IMR-90 (cell line): ENCODE data around the gene GZMA. TPM values are rescaled to one million over a fixed set of nuclear protein-coding genes. Genes with fewer than 3 reads are reported as not detected.

Source experiments
- ATAC-seq: fragments of 200-7000 bp; cut with Tn5 transposase; 2 replicates; pipeline ENCODE4 v1.9.1; 2020; ENCODE audit warnings: low read depth, mild to moderate bottlenecking, moderate library complexity
- BruUV-seq: library from RNA; stranded (reverse); fragments of 400-500 nt; replicated peaks from 2 replicates; lab custom pipeline; 2021; lab: Mats Ljungman, UMichigan
- CTCF ChIA-PET: fragments of 300-600 bp; formaldehyde crosslinking; extraction: SDS; loops from one replicate; lab custom pipeline; 2021; ENCODE audit warnings: antibody characterized with exemption; lab: Yijun Ruan, JAX
- POLR2A ChIA-PET: fragments of 300-600 bp; sonication (Branson Sonifier 250); formaldehyde crosslinking; loops from one replicate; lab custom pipeline; 2022; ENCODE audit warnings: antibody characterized with exemption; ENCODE audit not compliant: unreplicated experiment; lab: Charles Lee
- DNase-seq: peaks from one replicate; pipeline ENCODE4 v3.0.0; 2013
- H2AFZ ChIP-seq: replicated peaks from 2 replicates; pipeline ENCODE3; 2013; ENCODE audit warnings: low read length, mild to moderate bottlenecking; ENCODE audit not compliant: poor library complexity
- H2AK5ac ChIP-seq: 2 replicates; pipeline ENCODE4 v1.6.1; 2013; ENCODE audit warnings: low read depth, low read length, inconsistent platforms
- H2AK9ac ChIP-seq: replicated peaks from 2 replicates; pipeline ENCODE3; 2013; ENCODE audit warnings: mild to moderate bottlenecking, low read depth, low read length, moderate library complexity; ENCODE audit not compliant: poor library complexity
- H2BK120ac ChIP-seq: 2 replicates; pipeline ENCODE4 v1.6.1; 2013; ENCODE audit warnings: low read depth, low read length, inconsistent platforms
- H2BK15ac ChIP-seq: 3 replicates; pipeline ENCODE4 v1.6.1; 2013; ENCODE audit warnings: low read depth, low read length, inconsistent platforms
- H2BK20ac ChIP-seq: 2 replicates; pipeline ENCODE4 v1.6.1; 2013; ENCODE audit warnings: low read depth, mild to moderate bottlenecking, inconsistent platforms, low read length, moderate library complexity
- H2BK5ac ChIP-seq: 2 replicates; pipeline ENCODE4 v1.6.1; 2013; ENCODE audit warnings: mild to moderate bottlenecking, low read depth, low read length, inconsistent platforms; ENCODE audit not compliant: poor library complexity, severe bottlenecking
- H3K14ac ChIP-seq: replicated peaks from 2 replicates; pipeline ENCODE4 v1.6.1; 2013; ENCODE audit warnings: low read depth, low read length, inconsistent platforms
- H3K18ac ChIP-seq: 2 replicates; pipeline ENCODE4 v1.6.1; 2013; ENCODE audit warnings: low read depth, low read length, control low read depth
- H3K23ac ChIP-seq: 2 replicates; pipeline ENCODE4 v1.6.1; 2013; ENCODE audit warnings: low read depth, low read length, inconsistent platforms
- H3K27ac ChIP-seq: 2 replicates; pipeline ENCODE4 v1.5.1; 2013; ENCODE audit warnings: mild to moderate bottlenecking, control low read depth, low read length; ENCODE audit not compliant: insufficient read depth
- H3K27me3 ChIP-seq: 2 replicates; pipeline ENCODE4 v1.6.1; 2013; ENCODE audit warnings: low read length; ENCODE audit not compliant: control insufficient read depth, insufficient read depth
- H3K36me3 ChIP-seq: 2 replicates; pipeline ENCODE4 v1.6.1; 2013; ENCODE audit warnings: low read length, mixed read lengths; ENCODE audit not compliant: control insufficient read depth, insufficient read depth
- H3K4ac ChIP-seq: 2 replicates; pipeline ENCODE4 v1.6.1; 2013; ENCODE audit warnings: low read depth, low read length, inconsistent platforms
- H3K4me1 ChIP-seq: 2 replicates; pipeline ENCODE4 v1.6.1; 2013; ENCODE audit warnings: low read length, mixed read lengths; ENCODE audit not compliant: control insufficient read depth, insufficient read depth
- H3K4me2 ChIP-seq: 2 replicates; pipeline ENCODE4 v1.6.1; 2013; ENCODE audit warnings: low read depth, mild to moderate bottlenecking, control low read depth, low read length, moderate library complexity
- H3K4me3 ChIP-seq: 2 replicates; pipeline ENCODE4 v1.5.1; 2013; ENCODE audit warnings: low read depth, mild to moderate bottlenecking, control low read depth, low read length, moderate library complexity; ENCODE audit not compliant: insufficient read depth
- H3K56ac ChIP-seq: 2 replicates; pipeline ENCODE4 v1.6.1; 2013; ENCODE audit warnings: low read length, inconsistent platforms; ENCODE audit not compliant: insufficient read depth; ENCODE audit errors: extremely low read depth
- H3K79me1 ChIP-seq, 2 experiments: 2 replicates each; pipeline ENCODE4 v1.6.1; 2013; ENCODE audit warnings: low read length in 2 of 2, inconsistent platforms in 1 of 2, low read depth in 1 of 2
- H3K9ac ChIP-seq: 2 replicates; pipeline ENCODE4 v1.6.1; 2013; ENCODE audit warnings: low read depth, low read length, control low read depth
- H3K9me1 ChIP-seq: 2 replicates; pipeline ENCODE4 v1.6.1; 2013; ENCODE audit warnings: low read length, inconsistent platforms; ENCODE audit not compliant: insufficient read depth
- H3K9me3 ChIP-seq: 2 replicates; pipeline ENCODE4 v1.6.1; 2013; ENCODE audit warnings: low read length; ENCODE audit not compliant: control insufficient read depth, insufficient read depth
- H4K20me1 ChIP-seq: 2 replicates; pipeline ENCODE4 v1.6.1; 2013; ENCODE audit warnings: low read length, inconsistent platforms; ENCODE audit not compliant: insufficient read depth
- H4K5ac ChIP-seq: 2 replicates; pipeline ENCODE4 v1.6.1; 2013; ENCODE audit warnings: mild to moderate bottlenecking, low read depth, low read length, control low read depth
- H4K8ac ChIP-seq, 2 experiments: 2 replicates each; pipeline ENCODE4 v1.6.1; 2013; ENCODE audit warnings: low read depth in 2 of 2, low read length in 2 of 2, control low read depth in 1 of 2, inconsistent platforms in 1 of 2
- H4K91ac ChIP-seq: 2 replicates; pipeline ENCODE4 v1.6.1; 2013; ENCODE audit warnings: low read depth, low read length, inconsistent platforms; ENCODE audit not compliant: insufficient read depth
- CHD1 ChIP-seq: IDR thresholded peaks from 2 replicates; pipeline ENCODE4 v1.6.1; 2012; ENCODE audit warnings: low read depth, low read length, improper control_type of control experiment
- FOS ChIP-seq: fragments of 150-350 bp; IDR thresholded peaks from 2 replicates; pipeline ENCODE4 v1.6.1; 2016; ENCODE audit warnings: low read depth, low read length
- MAFK ChIP-seq: IDR thresholded peaks from 2 replicates; pipeline ENCODE4 v1.6.1; 2012; ENCODE audit warnings: low read depth, low read length, improper control_type of control experiment
- NFE2L2 ChIP-seq: fragments of 150-350 bp; IDR thresholded peaks from 2 replicates; pipeline ENCODE4 v1.6.1; 2016; ENCODE audit warnings: low read depth, mild to moderate bottlenecking, low read length
- POLR2A ChIP-seq: IDR thresholded peaks from 2 replicates; pipeline ENCODE4 v1.6.1; 2012; ENCODE audit warnings: mild to moderate bottlenecking, low read depth, low read length
- RCOR1 ChIP-seq: IDR thresholded peaks from 2 replicates; pipeline ENCODE4 v1.6.1; 2012; ENCODE audit warnings: mild to moderate bottlenecking, low read length, improper control_type of control experiment; ENCODE audit not compliant: insufficient replicate concordance
- RFX5 ChIP-seq: IDR thresholded peaks from 2 replicates; pipeline ENCODE4 v1.8.0; 2012; ENCODE audit warnings: low read depth, mild to moderate bottlenecking, low read length, moderate library complexity
- SMC3 ChIP-seq: fragments of 150-350 bp; IDR thresholded peaks from 2 replicates; pipeline ENCODE4 v1.6.1; 2016; ENCODE audit warnings: low read depth, mild to moderate bottlenecking, antibody characterized with exemption, low read length, moderate library complexity
- WGBS, 2 experiments: methylation state at CpG; one replicate each; pipeline versions ENCODE4 v1.1.5 to v1.1.7; 2013; ENCODE audit warnings: missing lambda C conversion rate in 2 of 2; ENCODE audit not compliant: insufficient read length in 1 of 2; ENCODE audit errors: extremely low coverage in 2 of 2; 5-methylcytosine and 5-hydroxymethylcytosine counted together
- dilution Hi-C: fragments of 300-500 bp; cut with HindIII; formaldehyde crosslinking; loops from one replicate; pipeline ENCODE4 v1.14.3; 2018; ENCODE audit warnings: low sequenced_read_pairs; ENCODE audit not compliant: unreplicated experiment
- in situ Hi-C: fragments of 300-500 bp; cut with MboI; formaldehyde crosslinking; loops from 3 replicates; pipeline ENCODE4 v1.14.3; 2019; ENCODE audit warnings: low sequenced_read_pairs, inconsistent platforms, mixed read lengths
- intact Hi-C: fragments of 100-400 bp; cut with micrococcal nuclease; formaldehyde crosslinking; loops from 2 replicates; pipeline ENCODE4 v1.10.0; 2022
- polyA plus RNA-seq, 3 experiments: library from polyadenylated mRNA; depleted of rRNA; stranded (reverse); fragments of >200 nt; gene quantifications; 2 replicates each; pipeline ENCODE4 v1.2.3, GENCODE V29; 2012; ENCODE audit warnings: low replicate concordance in 1 of 3
- total RNA-seq: library from RNA; depleted of rRNA; stranded (reverse); fragments of >200 nt; gene quantifications from 2 replicates; pipeline ENCODE4 v1.2.3, GENCODE V29; 2012
- TF ChIP-seq, protein P1 (sequence below): conservative IDR thresholded peaks from 2 replicates; pipeline ENCODE4 v1.5.1; 2012; ENCODE audit warnings: mild to moderate bottlenecking, low read depth, low read length, improper control_type of control experiment
- TF ChIP-seq, protein P2 (sequence below): fragments of 150-350 bp; IDR thresholded peaks from 2 replicates; pipeline ENCODE4 v1.6.1; 2017; ENCODE audit warnings: mild to moderate bottlenecking, antibody characterized with exemption, low read length, low read depth

GZMA gene
- total and polyA plus RNA-seq, 2 of the 4 experiments (the other 2 are of a cell fraction), result not detected

DNA sequence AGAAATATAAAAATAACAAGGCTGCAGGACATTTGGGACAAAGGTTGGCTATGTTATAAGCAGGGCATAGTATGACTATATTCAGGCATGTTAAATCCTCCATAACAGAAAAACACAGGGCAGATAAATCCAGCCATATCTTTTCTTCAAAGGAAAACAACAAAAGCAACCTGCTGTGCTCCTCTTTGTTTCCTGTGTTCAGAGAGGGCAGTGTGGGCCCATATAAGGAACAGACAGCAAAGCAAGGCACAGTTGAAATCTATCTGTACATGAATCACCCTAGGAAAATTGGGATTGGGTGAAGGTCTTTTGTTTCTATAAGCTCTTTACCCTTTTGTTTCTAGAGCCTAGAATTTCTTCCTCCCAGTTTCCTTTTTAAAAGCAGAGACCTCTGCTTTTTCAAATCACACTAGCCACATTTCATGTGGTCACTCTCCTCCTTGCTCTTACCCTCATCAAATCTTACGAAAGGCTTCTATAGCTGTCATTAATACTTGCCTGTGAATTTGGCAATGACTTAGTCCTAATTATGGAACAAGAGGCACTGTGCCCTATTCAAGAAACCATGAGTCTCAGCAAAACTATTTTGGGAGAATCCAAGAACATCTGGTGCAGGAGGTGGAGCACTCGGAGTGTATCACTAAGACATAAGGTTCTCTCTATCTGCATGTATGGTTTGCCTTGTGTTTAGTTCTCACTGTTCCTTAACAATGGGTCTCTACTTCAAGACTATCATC is 1.8 kb downstream of the GZMA start:
- Histone ChIP-seq H4K20me1 (no peaks in the 10 kb centered on the region), H3K23ac (no peak overlapping the region), H3K27ac (no peak overlapping the region), H3K9me1 (no peaks in the 10 kb centered on the region), H3K4me2 (no peak overlapping the region), H4K91ac (no peak overlapping the region), H2BK20ac (no peak overlapping the region), H3K4me3 (no peak overlapping the region), H2BK5ac (no peak overlapping the region), H3K9ac (no peak overlapping the region), H3K9me3 (no peaks in the 10 kb centered on the region), H2BK15ac (no peak overlapping the region), H3K27me3 (peaks cover 23% of the 10 kb centered on the region), H3K18ac (no peak overlapping the region), H3K56ac (no peak overlapping the region), H2BK120ac (no peak overlapping the region), H4K8ac (no peak overlapping the region), H3K4me1 (no peaks in the 10 kb centered on the region), H4K5ac (no peak overlapping the region), H3K36me3 (no peaks in the 10 kb centered on the region), H3K4ac (no peak overlapping the region), H2AK9ac (no peak overlapping the region), H2AFZ (no peak overlapping the region), H3K79me1 (no peaks in the 10 kb centered on the region), H2AK5ac (no peak overlapping the region), H3K14ac (no peak overlapping the region)
- dilution Hi-C loops, result no loop called here
- WGBS, 2 experiments, result 80% methylated on average over 1 of the region's 2 CpGs; no CpG with 5 or more reads in 1 of the 2 experiments
- POLR2A ChIA-PET, result no interaction called here
- DNase-seq (no peak), ATAC-seq (no peak)
- intact Hi-C loops, result no loop called here
- in situ Hi-C loops, result no loop called here
- TF ChIP-seq MAFK (no peak), CHD1 (no peak), POLR2A (no peak), FOS (no peak), NFE2L2 (no peak), RCOR1 (no peak), RFX5 (no peak), SMC3 (no peak)
- TF ChIP-seq, protein P1, sequence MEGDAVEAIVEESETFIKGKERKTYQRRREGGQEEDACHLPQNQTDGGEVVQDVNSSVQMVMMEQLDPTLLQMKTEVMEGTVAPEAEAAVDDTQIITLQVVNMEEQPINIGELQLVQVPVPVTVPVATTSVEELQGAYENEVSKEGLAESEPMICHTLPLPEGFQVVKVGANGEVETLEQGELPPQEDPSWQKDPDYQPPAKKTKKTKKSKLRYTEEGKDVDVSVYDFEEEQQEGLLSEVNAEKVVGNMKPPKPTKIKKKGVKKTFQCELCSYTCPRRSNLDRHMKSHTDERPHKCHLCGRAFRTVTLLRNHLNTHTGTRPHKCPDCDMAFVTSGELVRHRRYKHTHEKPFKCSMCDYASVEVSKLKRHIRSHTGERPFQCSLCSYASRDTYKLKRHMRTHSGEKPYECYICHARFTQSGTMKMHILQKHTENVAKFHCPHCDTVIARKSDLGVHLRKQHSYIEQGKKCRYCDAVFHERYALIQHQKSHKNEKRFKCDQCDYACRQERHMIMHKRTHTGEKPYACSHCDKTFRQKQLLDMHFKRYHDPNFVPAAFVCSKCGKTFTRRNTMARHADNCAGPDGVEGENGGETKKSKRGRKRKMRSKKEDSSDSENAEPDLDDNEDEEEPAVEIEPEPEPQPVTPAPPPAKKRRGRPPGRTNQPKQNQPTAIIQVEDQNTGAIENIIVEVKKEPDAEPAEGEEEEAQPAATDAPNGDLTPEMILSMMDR, result no peak
- TF ChIP-seq, protein P2, sequence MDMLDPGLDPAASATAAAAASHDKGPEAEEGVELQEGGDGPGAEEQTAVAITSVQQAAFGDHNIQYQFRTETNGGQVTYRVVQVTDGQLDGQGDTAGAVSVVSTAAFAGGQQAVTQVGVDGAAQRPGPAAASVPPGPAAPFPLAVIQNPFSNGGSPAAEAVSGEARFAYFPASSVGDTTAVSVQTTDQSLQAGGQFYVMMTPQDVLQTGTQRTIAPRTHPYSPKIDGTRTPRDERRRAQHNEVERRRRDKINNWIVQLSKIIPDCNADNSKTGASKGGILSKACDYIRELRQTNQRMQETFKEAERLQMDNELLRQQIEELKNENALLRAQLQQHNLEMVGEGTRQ, result no peak
- CTCF ChIA-PET, result interaction anchor here (0.6 kb wide), 1 partner anchor 133 kb away, joined by 3 read pairs; no protein-coding TSS in a partner anchor
- BruUV-seq, result no TSS peak
